Stimulated activated CD8-positive, alpha-beta memory T cell treated with anti-CD3 and anti-CD28 coated beads, Interleukin-15, amount 100 ng/mL, for 48 hours (primary cell): ENCODE data around the gene ACER3.
A peak's percentile ranks its signal among the peaks of the same experiment; 100 is the strongest.
"Not testable (repeated sequence)": the region's sequence is repeated elsewhere in the genome, so short reads cannot be mapped to it uniquely, and the experiment has no call there.

ENCODE experiments used
- DNase-seq, 2 donors: peaks; one replicate each; pipeline ENCODE4 v3.0.0-alpha.2; 2020; ENCODE audit warnings: low read depth in 2 of 2

Gene ACER3

GRCh38 chr11:77038029-77038824 lies 177.5 kb downstream of the ACER3 start:
- DNase-seq: no peak

- DNase-seq: no peak
These were observed 178.2 kb downstream of the ACER3 start for GRCh38 chr11:77038825-77039326.

- DNase-seq: peak in 1 of 2 donors; percentile 19
These were observed 179.0 kb downstream of the ACER3 start for GRCh38 chr11:77039491-77040400.

GRCh38 chr11:77040401-77040777 lies 179.7 kb downstream of the ACER3 start:
- DNase-seq: no peak

GRCh38 chr11:77040889-77041288 lies 180.2 kb downstream of the ACER3 start:
- no peak for DNase-seq

- no peak for DNase-seq
These were observed 181.5 kb downstream of the ACER3 start for GRCh38 chr11:77042111-77042726.

- DNase-seq: no peak
These were observed 183.6 kb downstream of the ACER3 start for GRCh38 chr11:77044356-77044755.

GRCh38 chr11:77044886-77045285 lies 184.2 kb downstream of the ACER3 start:
- DNase-seq: no peak

- peak in 1 of 2 donors; percentile 34 for DNase-seq
These were observed 185.4 kb downstream of the ACER3 start for GRCh38 chr11:77046060-77046501.

- DNase-seq: peak; percentile 43 to 50
These were observed 186.5 kb downstream of the ACER3 start for GRCh38 chr11:77047007-77047927.

GRCh38 chr11:77047928-77048446 lies 187.3 kb downstream of the ACER3 start:
- DNase-seq: not testable (repeated sequence)

GRCh38 chr11:77049026-77049425 lies 188.3 kb downstream of the ACER3 start:
- DNase-seq: no peak

- no peak for DNase-seq
These were observed 190.8 kb downstream of the ACER3 start for GRCh38 chr11:77051511-77051910.

- DNase-seq: no peak
These were observed 191.8 kb downstream of the ACER3 start for GRCh38 chr11:77052518-77052917.

GRCh38 chr11:77053217-77054015 lies 192.7 kb downstream of the ACER3 start:
- no peak for DNase-seq

GRCh38 chr11:77054084-77054483 lies 193.4 kb downstream of the ACER3 start:
- no peak for DNase-seq

- no peak for DNase-seq
These were observed 194.4 kb downstream of the ACER3 start for GRCh38 chr11:77055101-77055561.

- no peak for DNase-seq
These were observed 195.2 kb downstream of the ACER3 start for GRCh38 chr11:77055913-77056312.

GRCh38 chr11:77056814-77057402 lies 196.2 kb downstream of the ACER3 start:
- no peak for DNase-seq
